Dedifferentiated amniotic fluid mesenchymal stem cell (primary cell): ENCODE measurements around the gene TOGARAM1.

Source experiments
- DNase-seq: peaks from one replicate; pipeline ENCODE4 v3.0.0-alpha.2; 2016; ENCODE audit errors: extremely low spot score

Gene TOGARAM1

GRCh38 chr14:44963775-44964380, 1.9 kb downstream of the TOGARAM1 start:
- no peak for DNase-seq

- DNase-seq = no peak
These were observed 4.8 kb downstream of the TOGARAM1 start for GRCh38 chr14:44966601-44967336.

- no peak for DNase-seq
These were observed 6.7 kb downstream of the TOGARAM1 start for GRCh38 chr14:44968714-44969113.

GRCh38 chr14:44970907-44971306, 8.9 kb downstream of the TOGARAM1 start:
- no peak for DNase-seq

- no peak for DNase-seq
These were observed 9.5 kb downstream of the TOGARAM1 start for GRCh38 chr14:44971459-44971858.

GRCh38 chr14:44979273-44979672, 17.3 kb downstream of the TOGARAM1 start:
- no peak for DNase-seq

- DNase-seq = no peak
These were observed 17.9 kb downstream of the TOGARAM1 start for GRCh38 chr14:44979740-44980356.

- no peak for DNase-seq
These were observed 19.2 kb downstream of the TOGARAM1 start for GRCh38 chr14:44981198-44981597.

GRCh38 chr14:44982594-44982993, 20.6 kb downstream of the TOGARAM1 start:
- DNase-seq = no peak

- no peak for DNase-seq
These were observed 26.7 kb downstream of the TOGARAM1 start for GRCh38 chr14:44988694-44989093.

GRCh38 chr14:44989497-44990440, 27.8 kb downstream of the TOGARAM1 start:
- DNase-seq = no peak

- no peak for DNase-seq
These were observed 28.5 kb downstream of the TOGARAM1 start for GRCh38 chr14:44990533-44990932.

GRCh38 chr14:44995196-44995595, 33.2 kb downstream of the TOGARAM1 start:
- DNase-seq = no peak

- no peak for DNase-seq
These were observed 33.8 kb downstream of the TOGARAM1 start for GRCh38 chr14:44995770-44996294.

GRCh38 chr14:45003924-45004323, 41.9 kb downstream of the TOGARAM1 start:
- no peak for DNase-seq

GRCh38 chr14:45015133-45015532, 53.1 kb downstream of the TOGARAM1 start:
- DNase-seq = no peak

- DNase-seq = no peak
These were observed 66.2 kb downstream of the TOGARAM1 start for GRCh38 chr14:45028107-45028626.

GRCh38 chr14:45034730-45035129, 72.7 kb downstream of the TOGARAM1 start:
- no peak for DNase-seq

GRCh38 chr14:45038256-45038655, 76.3 kb downstream of the TOGARAM1 start:
- DNase-seq = no peak

GRCh38 chr14:45038865-45039264, 76.9 kb downstream of the TOGARAM1 start:
- no peak for DNase-seq

GRCh38 chr14:45039390-45039789, 77.4 kb downstream of the TOGARAM1 start:
- DNase-seq = no peak
